Mesodermal cell (in vitro differentiated cells): ENCODE data around the gene INO80E.

Source experiments
- H3K27ac ChIP-seq: 2 replicates; pipeline ENCODE4 v1.7.0; 2013; ENCODE audit warnings: mild to moderate bottlenecking, low read depth, low read length, moderate library complexity; ENCODE audit not compliant: severe bottlenecking
- H3K36me3 ChIP-seq: 2 replicates; pipeline ENCODE4 v1.7.1; 2013; ENCODE audit warnings: mild to moderate bottlenecking, low read length, moderate library complexity; ENCODE audit not compliant: control insufficient read depth, insufficient read depth
- H3K4me1 ChIP-seq: one replicate; pipeline ENCODE4 v1.7.1; 2013; ENCODE audit warnings: mild to moderate bottlenecking, low read length; ENCODE audit not compliant: insufficient read depth, control insufficient read depth, poor library complexity, severe bottlenecking
- H3K4me3 ChIP-seq: 2 replicates; pipeline ENCODE4 v1.7.0; 2013; ENCODE audit warnings: low read length, control low read depth, mild to moderate bottlenecking; ENCODE audit not compliant: insufficient read depth, poor library complexity, severe bottlenecking; ENCODE audit errors: extremely low read depth
- H3K9me3 ChIP-seq: 2 replicates; pipeline ENCODE4 v1.7.1; 2013; ENCODE audit warnings: mild to moderate bottlenecking, low read length, moderate library complexity; ENCODE audit not compliant: control insufficient read depth
- WGBS, 2 experiments: methylation state at CpG; one replicate each; pipeline ENCODE4 v1.1.5; 2013; ENCODE audit warnings: missing lambda C conversion rate in 2 of 2; ENCODE audit not compliant: insufficient coverage in 2 of 2; 5-methylcytosine and 5-hydroxymethylcytosine counted together

The INO80E gene

GRCh38 chr16:29986231-29986630, 9.8 kb upstream of the INO80E start:
- Histone ChIP-seq H3K4me1 (no peaks in the 10 kb centered on the region), H3K36me3 (peaks cover 100% of the 10 kb centered on the region), H3K9me3 (no peaks in the 10 kb centered on the region), H3K4me3 (no peak overlapping the region), H3K27ac (no peak overlapping the region)
- 93 to 96% methylated on average over 15 to 20 of the region's 20 CpGs for WGBS, 2 experiments

GRCh38 chr16:29986931-29987330, 9.1 kb upstream of the INO80E start:
- H3K4me3 ChIP-seq: no peak overlapping the region
- no peaks in the 10 kb centered on the region for H3K4me1 ChIP-seq
- H3K36me3 ChIP-seq: peaks cover 100% of the 10 kb centered on the region
- no peak overlapping the region for H3K27ac ChIP-seq
- WGBS, 2 experiments: 86 to 94% methylated on average over 1 to 3 of the region's 5 CpGs
- H3K9me3 ChIP-seq: no peaks in the 10 kb centered on the region

DNA sequence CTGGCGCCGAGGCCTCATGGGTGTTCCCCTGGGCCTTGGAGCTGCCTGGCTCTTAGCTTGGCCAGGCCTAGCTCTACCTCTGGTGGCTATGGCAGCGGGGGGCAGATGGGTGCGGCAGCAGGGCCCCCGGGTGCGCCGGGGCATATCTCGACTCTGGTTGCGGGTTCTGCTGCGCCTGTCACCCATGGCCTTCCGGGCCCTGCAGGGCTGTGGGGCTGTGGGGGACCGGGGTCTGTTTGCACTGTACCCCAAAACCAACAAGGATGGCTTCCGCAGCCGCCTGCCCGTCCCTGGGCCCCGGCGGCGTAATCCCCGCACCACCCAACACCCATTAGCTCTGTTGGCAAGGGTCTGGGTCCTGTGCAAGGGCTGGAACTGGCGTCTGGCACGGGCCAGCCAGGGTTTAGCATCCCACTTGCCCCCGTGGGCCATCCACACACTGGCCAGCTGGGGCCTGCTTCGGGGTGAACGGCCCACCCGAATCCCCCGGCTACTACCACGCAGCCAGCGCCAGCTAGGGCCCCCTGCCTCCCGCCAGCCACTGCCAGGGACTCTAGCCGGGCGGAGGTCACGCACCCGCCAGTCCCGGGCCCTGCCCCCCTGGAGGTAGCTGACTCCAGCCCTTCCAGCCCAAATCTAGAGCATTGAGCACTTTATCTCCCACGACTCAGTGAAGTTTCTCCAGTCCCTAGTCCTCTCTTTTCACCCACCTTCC, 8.5 kb upstream of the INO80E start:
- WGBS, 2 experiments: 94 to 96% methylated on average over 32 to 33 of the region's 35 CpGs
- no peaks in the 10 kb centered on the region for H3K9me3 ChIP-seq
- peaks cover 100% of the 10 kb centered on the region for H3K36me3 ChIP-seq
- no peak overlapping the region for H3K4me3 ChIP-seq
- no peaks in the 10 kb centered on the region for H3K4me1 ChIP-seq
- no peak overlapping the region for H3K27ac ChIP-seq

DNA sequence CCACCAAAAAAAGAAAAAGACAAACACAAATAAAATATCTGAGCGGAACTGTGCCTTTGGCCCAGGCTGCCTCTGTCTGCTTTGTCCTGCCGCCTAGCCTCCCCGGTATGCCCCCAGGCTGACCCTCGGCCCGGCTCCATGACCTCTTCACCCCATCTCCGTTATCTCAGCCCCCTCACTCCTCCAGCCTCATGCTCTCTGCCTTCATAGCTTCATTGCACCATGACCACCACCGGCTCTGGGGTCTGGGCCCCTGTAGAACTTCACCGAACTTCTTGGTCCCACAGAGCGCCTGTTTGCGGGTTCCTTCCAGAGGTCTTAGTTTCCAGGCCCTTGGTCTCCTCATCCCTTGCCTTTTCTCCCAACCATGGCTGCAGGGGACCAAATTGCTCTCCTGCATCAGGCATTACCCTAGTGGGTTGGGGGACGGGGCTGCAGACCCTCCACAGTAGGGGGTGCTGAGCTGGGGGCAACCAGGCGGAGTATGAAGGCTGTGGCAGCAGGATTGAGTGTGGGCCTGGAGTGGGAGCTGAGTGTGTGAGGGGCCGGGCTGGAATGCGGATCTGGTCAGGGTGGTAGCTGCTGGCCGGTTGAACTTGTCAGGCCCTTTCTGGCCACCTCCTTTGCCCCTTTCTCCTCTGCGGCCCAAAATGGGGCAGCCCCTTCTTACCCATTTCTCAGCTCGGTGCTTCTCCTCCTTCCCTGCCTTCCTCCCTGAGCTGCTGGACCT, 7.5 kb upstream of the INO80E start:
- Histone ChIP-seq H3K9me3 (no peaks in the 10 kb centered on the region), H3K4me1 (no peaks in the 10 kb centered on the region), H3K27ac (no peak overlapping the region), H3K4me3 (no peak overlapping the region), H3K36me3 (peaks cover 100% of the 10 kb centered on the region)
- WGBS, 2 experiments: 95 to 96% methylated on average over 13 to 16 of the region's 17 CpGs

DNA sequence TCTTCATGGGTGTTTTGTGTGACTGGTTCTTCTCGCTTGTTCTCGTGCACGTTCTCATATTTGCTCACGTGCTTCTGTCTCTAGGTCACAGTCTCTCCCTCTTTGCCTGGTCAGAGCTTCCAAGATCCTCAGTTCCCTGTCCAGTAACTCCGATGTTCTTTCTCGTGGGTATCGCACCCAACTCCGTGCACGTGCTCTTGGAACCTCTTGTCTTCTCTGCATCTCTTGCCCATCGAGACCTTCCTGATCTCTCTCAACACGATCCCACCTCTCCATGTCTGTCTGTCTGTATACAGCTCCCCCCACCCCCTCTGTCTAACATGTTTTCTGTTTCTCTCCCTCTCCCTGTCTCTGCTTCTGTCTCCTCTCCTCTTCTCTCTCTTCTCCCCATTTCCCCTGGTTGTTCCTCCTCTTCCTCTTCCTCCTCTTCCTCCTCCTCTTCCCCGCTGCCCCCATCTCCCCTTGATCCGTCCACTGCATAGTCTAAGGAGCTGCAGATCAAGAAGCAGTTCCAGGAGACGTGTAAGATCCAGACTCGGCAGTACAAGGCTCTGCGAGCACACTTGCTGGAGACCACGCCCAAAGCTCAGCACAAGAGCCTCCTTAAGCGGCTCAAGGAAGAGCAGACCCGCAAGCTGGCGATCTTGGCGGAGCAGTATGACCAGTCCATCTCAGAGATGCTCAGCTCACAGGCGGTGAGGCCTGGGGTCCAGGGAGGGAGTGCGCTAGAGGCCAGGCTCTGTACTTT, 6.8 kb upstream of the INO80E start:
- H3K4me3 ChIP-seq: no peak overlapping the region
- H3K36me3 ChIP-seq: peaks cover 97% of the 10 kb centered on the region
- no peak overlapping the region for H3K27ac ChIP-seq
- WGBS, 2 experiments: 96% methylated on average over 23 of the region's 23 CpGs
- no peaks in the 10 kb centered on the region for H3K9me3 ChIP-seq
- H3K4me1 ChIP-seq: no peaks in the 10 kb centered on the region

- no peak overlapping the region for H3K27ac ChIP-seq
- WGBS, 2 experiments: no CpG with 5 or more reads among the region's 2 CpGs
- peaks cover 5% of the 10 kb centered on the region for H3K4me1 ChIP-seq
- H3K4me3 ChIP-seq: no peak overlapping the region
- peaks cover 89% of the 10 kb centered on the region for H3K36me3 ChIP-seq
- no peaks in the 10 kb centered on the region for H3K9me3 ChIP-seq
These were observed 6.0 kb upstream of the INO80E start for GRCh38 chr16:29990034-29990433.

DNA sequence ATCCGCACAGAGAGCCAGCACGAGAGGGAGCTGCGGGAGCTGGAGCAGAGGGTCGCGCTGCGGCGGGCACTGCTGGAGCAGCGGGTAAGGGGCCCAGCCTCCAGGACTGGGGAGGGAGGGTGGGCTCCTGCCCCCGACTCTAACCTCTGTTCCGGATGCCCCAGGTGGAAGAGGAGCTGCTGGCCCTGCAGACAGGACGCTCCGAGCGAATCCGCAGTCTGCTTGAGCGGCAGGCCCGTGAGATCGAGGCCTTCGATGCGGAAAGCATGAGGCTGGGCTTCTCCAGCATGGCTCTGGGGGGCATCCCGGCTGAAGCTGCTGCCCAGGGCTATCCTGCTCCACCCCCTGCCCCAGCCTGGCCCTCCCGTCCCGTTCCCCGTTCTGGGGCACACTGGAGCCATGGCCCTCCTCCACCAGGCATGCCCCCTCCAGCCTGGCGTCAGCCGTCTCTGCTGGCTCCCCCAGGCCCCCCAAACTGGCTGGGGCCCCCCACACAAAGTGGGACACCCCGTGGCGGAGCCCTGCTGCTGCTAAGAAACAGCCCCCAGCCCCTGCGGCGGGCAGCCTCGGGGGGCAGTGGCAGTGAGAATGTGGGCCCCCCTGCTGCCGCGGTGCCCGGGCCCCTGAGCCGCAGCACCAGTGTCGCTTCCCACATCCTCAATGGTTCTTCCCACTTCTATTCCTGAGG, 5.0 kb upstream of the INO80E start:
- no peak overlapping the region for H3K27ac ChIP-seq
- peaks cover 79% of the 10 kb centered on the region for H3K36me3 ChIP-seq
- no peaks in the 10 kb centered on the region for H3K9me3 ChIP-seq
- WGBS, 2 experiments: 97 to 98% methylated on average over 12 to 23 of the region's 35 CpGs
- H3K4me3 ChIP-seq: no peak overlapping the region
- H3K4me1 ChIP-seq: peaks cover 5% of the 10 kb centered on the region

GRCh38 chr16:29991571-29991904, 4.5 kb upstream of the INO80E start:
- WGBS, 2 experiments: 82% methylated on average over 2 of the region's 5 CpGs; no CpG with 5 or more reads in 1 of the 2 experiments
- Histone ChIP-seq H3K27ac (no peak overlapping the region), H3K36me3 (peaks cover 74% of the 10 kb centered on the region)

DNA sequence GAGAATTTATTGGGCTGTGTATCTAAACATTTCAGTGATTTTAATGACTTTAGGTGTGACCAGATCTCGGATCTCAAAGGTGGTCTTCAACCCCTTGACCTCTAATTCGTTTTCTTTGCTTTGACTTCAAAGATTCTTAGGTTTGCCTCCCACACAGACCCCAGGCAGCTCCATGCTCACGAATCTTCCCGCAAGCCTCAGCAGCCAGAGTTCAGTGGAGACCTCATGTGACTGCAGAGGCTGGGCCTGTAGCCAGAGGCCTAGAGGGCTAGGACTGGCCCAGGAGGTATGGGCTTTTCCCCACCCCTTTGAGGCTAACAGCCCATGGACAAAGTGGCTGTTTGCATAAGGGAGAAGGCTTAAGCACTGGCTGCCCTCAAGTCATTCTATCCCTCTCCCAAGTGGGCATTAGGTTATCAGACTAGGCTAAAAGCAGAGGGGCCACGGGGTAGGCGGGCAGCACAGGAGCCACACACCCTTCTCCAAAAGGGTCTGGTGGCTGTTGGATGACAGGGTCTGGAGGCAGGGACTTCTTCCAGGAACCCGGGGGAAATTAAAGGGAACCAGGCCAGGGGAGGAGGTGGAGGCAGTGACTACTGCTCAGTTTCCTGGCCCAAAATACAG, 3.6 kb upstream of the INO80E start:
- Histone ChIP-seq H3K4me3 (no peak overlapping the region), H3K36me3 (peaks cover 72% of the 10 kb centered on the region), H3K9me3 (no peaks in the 10 kb centered on the region), H3K4me1 (peaks cover 5% of the 10 kb centered on the region), H3K27ac (no peak overlapping the region)
- WGBS, 2 experiments: 73 to 86% methylated on average over 4 of the region's 7 CpGs

More at GRCh38 chr16:29991571-29991904, 4.5 kb upstream of the INO80E start:
- Histone ChIP-seq H3K4me1 (peaks cover 5% of the 10 kb centered on the region), H3K9me3 (no peaks in the 10 kb centered on the region), H3K4me3 (no peak overlapping the region)
